HCT116 (cell line): ENCODE data around the gene NCLN. TPM values are rescaled to one million over a fixed set of nuclear protein-coding genes. Genes with fewer than 3 reads are reported as not detected.

Source experiments
- ATAC-seq: fragments of 200-7000 bp; cut with Tn5 transposase; 2 replicates; pipeline ENCODE4 v1.9.1; 2020; ENCODE audit warnings: mild to moderate bottlenecking, moderate library complexity
- BruUV-seq: library from RNA; stranded (reverse); fragments of 400-500 nt; replicated peaks from 2 replicates; lab custom pipeline; 2021; lab: Mats Ljungman, UMichigan
- CTCF ChIA-PET: fragments of 300-600 bp; sonication (Branson Sonifier 250); formaldehyde crosslinking; loops from one replicate; lab custom pipeline; 2021; ENCODE audit warnings: antibody characterized with exemption; lab: Charles Lee
- POLR2A ChIA-PET: fragments of 300-600, 350-600 bp; sonication (Branson Sonifier 250); formaldehyde crosslinking; loops from one replicate; lab custom pipeline; 2021; ENCODE audit warnings: antibody characterized with exemption; lab: Charles Lee
- RAD21 ChIA-PET, 2 experiments: fragments of 300-600 bp; sonication (Branson Sonifier 250); formaldehyde crosslinking; loops; one replicate each; lab custom pipeline; 2023; ENCODE audit warnings: low total read pairs in 2 of 2; ENCODE audit not compliant: uncharacterized antibody in 2 of 2, unreplicated experiment in 2 of 2, low non-redundant PET in 1 of 2; lab: Charles Lee
- DNase-seq: peaks from one replicate; pipeline ENCODE4 v3.0.0-alpha.2; 2010; ENCODE audit warnings: low read depth, low spot score
- H2AFZ ChIP-seq: fragments of 200-600 bp; shearing (Covaris generic), sonication (generic); 2 replicates; pipeline ENCODE4 v1.6.1; 2017; ENCODE audit warnings: low read depth, mixed run types, mixed read lengths, antibody characterized with exemption, low read length; ENCODE audit not compliant: poor library complexity, severe bottlenecking
- H3K27ac ChIP-seq: 2 replicates; pipeline ENCODE4 v1.5.1; 2012; ENCODE audit warnings: low read depth, low read length
- H3K27me3 ChIP-seq: fragments of 200-600 bp; sonication (generic); 2 replicates; pipeline ENCODE4 v1.6.1; 2016; ENCODE audit warnings: mixed run types, low read length, mixed read lengths; ENCODE audit not compliant: insufficient read depth
- H3K36me3 ChIP-seq, 2 experiments: fragments of 200-500 bp in 1 of 2; fragments of 200-600 bp in 1 of 2; sonication (Bioruptor generic) in 1 of 2; sonication (generic) in 1 of 2; 2 replicates each; pipeline versions ENCODE4 v1.5.1 to v1.6.1; 2014 to 2016; ENCODE audit warnings: low read length in 2 of 2, inconsistent platforms in 1 of 2, mixed read lengths in 1 of 2, mixed run types in 1 of 2; ENCODE audit not compliant: insufficient read depth in 2 of 2, control insufficient read depth in 1 of 2
- H3K4me1 ChIP-seq, 2 experiments: fragments of 200-600 bp in 1 of 2; sonication (generic) in 1 of 2; 2 replicates each; pipeline versions ENCODE4 v1.5.1 to v1.6.1; 2012 to 2017; ENCODE audit warnings: low read length in 2 of 2, inconsistent platforms in 1 of 2, mild to moderate bottlenecking in 1 of 2, mixed read lengths in 1 of 2, mixed run types in 1 of 2, moderate library complexity in 1 of 2; ENCODE audit not compliant: insufficient read depth in 2 of 2, control insufficient read depth in 1 of 2
- H3K4me2 ChIP-seq: fragments of 200-600 bp; sonication (generic); 2 replicates; pipeline ENCODE4 v1.6.1; 2017; ENCODE audit warnings: mixed run types, low read length, mixed read lengths
- H3K4me3 ChIP-seq, 2 experiments: fragments of 200-600 bp in 1 of 2; sonication (generic) in 1 of 2; replicated peaks in 1 of 2; 2 replicates each; pipeline ENCODE4 v1.5.1; 2011 to 2016; ENCODE audit warnings: low read length in 2 of 2, control low read depth in 1 of 2, low read depth in 1 of 2, mild to moderate bottlenecking in 1 of 2, mixed read lengths in 1 of 2, mixed run types in 1 of 2
- H3K79me2 ChIP-seq: fragments of 200-600 bp; sonication (generic); 2 replicates; pipeline ENCODE4 v1.6.1; 2017; ENCODE audit warnings: mild to moderate bottlenecking, mixed run types, low read length, moderate library complexity, mixed read lengths; ENCODE audit not compliant: insufficient read depth
- H3K9ac ChIP-seq: fragments of 200-600 bp; sonication (generic); 2 replicates; pipeline ENCODE4 v1.6.1; 2016; ENCODE audit warnings: low read length, mixed read lengths
- H3K9me2 ChIP-seq: fragments of 200-600 bp; sonication (generic), shearing (Covaris generic); 2 replicates; pipeline ENCODE4 v1.6.1; 2017; ENCODE audit warnings: mixed run types, mild to moderate bottlenecking, moderate library complexity; ENCODE audit not compliant: insufficient read depth
- H3K9me3 ChIP-seq, 2 experiments: fragments of 200-500 bp in 1 of 2; fragments of 200-600 bp in 1 of 2; sonication (Bioruptor generic) in 1 of 2; sonication (generic) in 1 of 2; 2 replicates each; pipeline ENCODE4 v1.6.1; 2014 to 2017; ENCODE audit warnings: low read length in 2 of 2, mixed read lengths in 2 of 2, inconsistent platforms in 1 of 2, low read depth in 1 of 2, mild to moderate bottlenecking in 1 of 2, mixed run types in 1 of 2, moderate library complexity in 1 of 2; ENCODE audit not compliant: control insufficient read depth in 1 of 2, insufficient read depth in 1 of 2
- H4K20me1 ChIP-seq: fragments of 200-600 bp; sonication (generic), shearing (Covaris generic); 2 replicates; pipeline ENCODE4 v1.6.1; 2017; ENCODE audit warnings: mixed run types, mild to moderate bottlenecking, moderate library complexity; ENCODE audit not compliant: insufficient read depth
- CBX3 ChIP-seq: IDR thresholded peaks from 2 replicates; pipeline ENCODE4 v1.6.1; 2012; ENCODE audit warnings: low read depth
- EGR1 ChIP-seq: IDR thresholded peaks from 2 replicates; pipeline ENCODE4 v1.6.1; 2012; ENCODE audit warnings: low read depth
- MAX ChIP-seq: IDR thresholded peaks from 2 replicates; pipeline ENCODE4 v1.6.1; 2012
- POLR2AphosphoS5 ChIP-seq: IDR thresholded peaks from 2 replicates; pipeline ENCODE4 v1.6.1; 2011; ENCODE audit warnings: mild to moderate bottlenecking, low read depth, low read length, moderate library complexity
- SP1 ChIP-seq: IDR thresholded peaks from 2 replicates; pipeline ENCODE4 v1.6.1; 2012; ENCODE audit warnings: low read depth
- SRF ChIP-seq: IDR thresholded peaks from 2 replicates; pipeline ENCODE4 v1.6.1; 2012; ENCODE audit warnings: low read depth
- TCF7L2 ChIP-seq: IDR thresholded peaks from 2 replicates; pipeline ENCODE4 v1.7.0; 2011; ENCODE audit warnings: borderline replicate concordance, inconsistent platforms; ENCODE audit not compliant: insufficient read depth, insufficient read length; ENCODE audit errors: extremely low read depth
- YY1 ChIP-seq: IDR thresholded peaks from 2 replicates; pipeline ENCODE4 v1.6.1; 2011; ENCODE audit warnings: low read length, low read depth, moderate library complexity, mild to moderate bottlenecking; ENCODE audit not compliant: insufficient replicate concordance; ENCODE audit errors: extremely low read depth
- ZBTB33 ChIP-seq: IDR thresholded peaks from 2 replicates; pipeline ENCODE4 v1.6.1; 2011; ENCODE audit warnings: mild to moderate bottlenecking, low read length, moderate library complexity; ENCODE audit not compliant: insufficient replicate concordance; ENCODE audit errors: extremely low read depth
- ZFX ChIP-seq: fragments of 450-650 bp; IDR thresholded peaks from 2 replicates; pipeline ENCODE4 v1.6.1; 2017
- intact Hi-C: fragments of 100-400 bp; cut with micrococcal nuclease; formaldehyde crosslinking; loops from 2 replicates; pipeline ENCODE4 v1.10.0; 2022
- total RNA-seq: library from RNA; stranded (reverse); gene quantifications from one replicate; pipeline ENCODE4 v1.2.1, GENCODE V29; 2021; ENCODE audit not compliant: unreplicated experiment

NCLN gene
- total RNA-seq, 1 experiment from 2014 or later = 119 TPM

GRCh38 chr19:3175781-3176714 is 9.7 kb upstream of the NCLN start:
- no peaks in the 10 kb centered on the region for H3K79me2 ChIP-seq
- ChIA-PET RAD21 (no interaction called here), POLR2A (no interaction called here), CTCF (no interaction called here)
- DNase-seq (peak; percentile 65), ATAC-seq (peak; percentile 31)
- no peaks in the 10 kb centered on the region for H3K36me3 ChIP-seq
- intact Hi-C loops = no loop called here
- peak overlapping the region; percentile 64 for H3K9ac ChIP-seq
- H3K9me3 ChIP-seq = no peaks in the 10 kb centered on the region
- peak overlapping the region; percentile 82 for H3K27ac ChIP-seq
- no peak for TF ChIP-seq YY1
- peak; percentile 53; the same call in 1 of the 2 replicates for TF ChIP-seq POLR2AphosphoS5
- TF ChIP-seq SP1 = peak; percentile 56
- TF ChIP-seq CBX3 = peak; percentile 30; the same call in 1 of the 2 replicates
- no peak for TF ChIP-seq ZFX
- TF ChIP-seq MAX = peak; percentile 59
- TSS peak; percentile 78 for BruUV-seq
- no peak overlapping the region for H2AFZ ChIP-seq
- peak overlapping the region; percentile 80 for H3K4me2 ChIP-seq
- H4K20me1 ChIP-seq = no peaks in the 10 kb centered on the region
- H3K9me2 ChIP-seq = no peaks in the 10 kb centered on the region
- peak overlapping the region; percentile 28 to 45 for H3K4me3 ChIP-seq
- H3K4me1 ChIP-seq = peaks cover 23 to 32% of the 10 kb centered on the region in 2 experiments
- H3K27me3 ChIP-seq = no peaks in the 10 kb centered on the region

GRCh38 chr19:3176715-3177501 is 8.8 kb upstream of the NCLN start:
- BruUV-seq = TSS peak; percentile 54
- H3K9ac ChIP-seq = peak overlapping the region; percentile 64

More at GRCh38 chr19:3176715-3177501, 8.8 kb upstream of the NCLN start:
- no peaks in the 10 kb centered on the region for H4K20me1 ChIP-seq
- H2AFZ ChIP-seq = no peak overlapping the region
- TF ChIP-seq SRF = no peak
- TF ChIP-seq TCF7L2 = no peak
- no peak for TF ChIP-seq EGR1
- no peak for TF ChIP-seq ZBTB33
- TF ChIP-seq ZFX = 0 out of 2 replicates have a peak, but pooled peaks have one; percentile 10
- peak; percentile 62 for TF ChIP-seq POLR2AphosphoS5
- TF ChIP-seq SP1 = peak; percentile 68
- DNase-seq (peak; percentile 75), ATAC-seq (peak; percentile 93)
- H3K36me3 ChIP-seq = no peaks in the 10 kb centered on the region
- intact Hi-C loops = no loop called here
- CTCF ChIA-PET = no interaction called here
- peak overlapping the region; percentile 80 for H3K4me2 ChIP-seq
- no peaks in the 10 kb centered on the region for H3K79me2 ChIP-seq
- POLR2A ChIA-PET = interaction anchor here (0.8 kb wide), 1 partner anchor 226 kb away, joined by 3 read pairs; no protein-coding TSS in a partner anchor
- no peaks in the 10 kb centered on the region for H3K27me3 ChIP-seq
- RAD21 ChIA-PET = interaction anchor here in 1 of 2 experiments (0.6 kb wide), 1 partner anchor 200 kb away, joined by 5 read pairs; the partner anchor contains the start of gene TLE6
- H3K9me3 ChIP-seq = no peaks in the 10 kb centered on the region
- H3K9me2 ChIP-seq = no peaks in the 10 kb centered on the region
- peak overlapping the region; percentile 28 to 45 for H3K4me3 ChIP-seq
- peak overlapping the region; percentile 82 for H3K27ac ChIP-seq
- peaks cover 23 to 29% of the 10 kb centered on the region in 2 experiments for H3K4me1 ChIP-seq
